Measurements from ENCODE around the gene HS3ST5.
A peak's percentile ranks its signal among the peaks of the same experiment; 100 is the strongest.

The HS3ST5 gene, protein sequence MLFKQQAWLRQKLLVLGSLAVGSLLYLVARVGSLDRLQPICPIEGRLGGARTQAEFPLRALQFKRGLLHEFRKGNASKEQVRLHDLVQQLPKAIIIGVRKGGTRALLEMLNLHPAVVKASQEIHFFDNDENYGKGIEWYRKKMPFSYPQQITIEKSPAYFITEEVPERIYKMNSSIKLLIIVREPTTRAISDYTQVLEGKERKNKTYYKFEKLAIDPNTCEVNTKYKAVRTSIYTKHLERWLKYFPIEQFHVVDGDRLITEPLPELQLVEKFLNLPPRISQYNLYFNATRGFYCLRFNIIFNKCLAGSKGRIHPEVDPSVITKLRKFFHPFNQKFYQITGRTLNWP

DNA sequence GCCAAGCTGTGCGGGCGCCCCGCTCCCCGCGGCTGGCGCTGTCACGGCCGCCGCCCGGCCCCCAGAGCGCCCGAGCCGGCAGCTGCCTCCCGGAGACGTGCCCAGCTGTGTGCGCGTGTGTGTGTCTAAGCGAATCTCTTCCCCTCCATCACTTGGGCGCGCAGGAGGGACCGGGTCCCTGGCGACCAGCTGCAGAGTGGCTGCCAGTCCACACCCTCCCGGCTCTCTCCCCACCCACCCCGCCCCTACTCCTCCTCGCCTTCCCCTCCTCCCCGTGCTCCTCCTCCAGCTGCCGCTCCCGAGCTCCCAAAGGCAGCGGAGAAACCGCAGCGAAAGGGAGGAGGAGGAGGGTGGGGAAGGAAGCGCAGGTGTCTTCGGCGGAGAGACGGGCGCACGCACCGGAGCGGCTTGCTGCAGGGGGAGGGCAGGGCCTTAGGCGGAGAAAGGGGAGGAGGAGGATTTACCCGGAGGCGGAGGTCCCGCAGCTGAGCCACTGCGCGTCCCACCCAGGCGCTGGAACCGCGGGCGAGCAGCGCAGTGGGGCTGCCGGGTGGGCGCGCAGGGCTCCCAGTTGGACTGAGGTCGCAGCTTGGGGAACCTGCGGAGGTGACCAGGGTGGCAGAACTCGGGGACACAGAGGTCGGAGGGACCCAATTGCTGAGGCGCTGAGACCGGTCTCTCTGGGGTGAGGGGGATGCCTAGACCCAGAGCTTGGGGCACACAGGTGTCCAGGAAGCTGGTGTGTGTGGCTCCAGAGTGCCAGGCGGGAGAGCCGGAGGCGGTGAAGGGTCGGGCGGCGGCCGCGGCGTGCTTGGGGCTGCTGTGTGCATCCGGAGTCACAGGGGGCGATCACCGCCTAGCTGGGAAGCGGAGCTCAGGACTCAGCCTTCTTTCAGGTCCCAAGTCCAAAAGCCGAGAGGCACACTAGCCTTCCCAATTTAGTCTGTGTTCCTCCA, at the start of gene HS3ST5:
TSS of gene HS3ST5 (minus strand) at position 198 of the 956 bp plus-strand sequence. CDS start 280,178 bp downstream, outside the sequence.
- DNase-seq (ENCODE audit: low spot score): peak; percentile 36

DNA sequence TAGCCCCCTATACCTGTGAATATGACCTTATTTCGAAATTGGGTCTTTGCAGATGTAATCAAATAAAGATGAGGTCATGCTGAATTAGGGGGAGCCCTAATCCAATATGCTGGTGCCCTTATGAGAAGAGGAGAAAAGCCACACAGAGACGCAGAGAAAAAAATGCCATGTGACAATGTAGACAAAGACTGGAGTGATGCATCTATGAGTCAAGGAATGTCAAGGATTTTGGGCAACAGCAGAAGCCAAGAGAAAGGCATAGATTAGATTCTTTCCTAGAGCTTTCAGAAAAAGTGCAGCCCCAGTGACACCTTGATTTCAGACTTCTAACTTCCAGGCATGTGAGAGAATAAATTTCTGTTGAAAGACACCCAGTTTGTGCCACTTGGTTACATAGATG, 47.4 kb upstream of the HS3ST5 start:
- DNase-seq (ENCODE audit: low spot score): no peak

DNA sequence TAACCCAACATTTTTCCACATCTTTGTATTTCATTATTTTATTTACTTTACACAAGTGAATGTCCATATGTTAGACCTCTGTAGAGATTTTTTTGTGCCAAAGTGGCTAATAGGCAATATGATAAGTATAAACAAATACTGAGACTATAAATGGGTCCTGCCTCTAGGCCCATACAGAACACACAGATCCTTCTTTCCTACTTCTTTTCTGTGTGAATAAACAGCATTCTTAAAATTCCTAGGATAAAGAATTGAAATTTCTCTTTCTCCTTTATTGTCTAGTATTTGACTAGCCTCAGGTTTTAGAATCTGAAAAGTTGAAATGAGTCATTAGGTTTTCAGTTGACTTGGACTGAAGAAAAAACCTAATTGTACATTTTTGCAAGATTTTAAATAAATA, 46.3 kb upstream of the HS3ST5 start:
- no peak for DNase-seq (ENCODE audit: low spot score)

DNA sequence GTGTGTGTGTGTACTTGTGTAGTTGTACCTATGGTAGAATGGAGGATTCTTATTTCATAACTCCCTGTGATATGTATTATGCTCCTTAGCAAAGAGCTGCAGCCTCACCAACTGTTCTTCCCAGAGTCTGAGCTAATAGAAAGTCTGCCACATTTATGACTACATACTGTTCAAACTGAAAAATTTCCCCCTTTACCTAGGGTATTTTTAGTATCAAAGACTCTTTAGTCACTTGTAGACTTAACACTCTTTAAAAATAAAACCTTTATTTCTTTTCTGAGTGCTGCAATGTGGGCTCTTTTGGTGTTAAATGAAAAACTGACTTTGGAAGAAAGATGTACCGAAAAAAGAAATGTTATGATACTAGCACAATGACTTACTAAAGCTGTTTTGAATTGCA, 39.6 kb upstream of the HS3ST5 start:
- DNase-seq (ENCODE audit: low spot score): no peak

DNA sequence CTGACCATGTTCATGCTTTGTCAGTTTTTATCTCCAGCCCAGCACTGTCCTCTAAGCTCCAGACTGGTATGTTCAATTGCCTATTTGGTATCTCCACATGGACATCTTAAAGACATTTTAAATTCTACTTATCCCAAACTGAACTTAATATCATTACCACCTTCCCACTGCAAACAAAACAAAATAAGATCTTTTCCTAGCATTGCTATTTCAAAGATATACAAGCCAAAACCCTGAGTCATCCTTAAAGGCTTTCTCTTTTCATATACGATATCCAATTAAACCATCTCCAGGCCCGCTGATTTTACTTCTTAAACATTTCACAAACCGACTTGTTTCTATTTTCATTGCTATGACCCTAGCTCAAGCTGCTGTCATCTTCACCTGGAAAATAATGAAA, 35.1 kb upstream of the HS3ST5 start:
- DNase-seq (ENCODE audit: low spot score): no peak

DNA sequence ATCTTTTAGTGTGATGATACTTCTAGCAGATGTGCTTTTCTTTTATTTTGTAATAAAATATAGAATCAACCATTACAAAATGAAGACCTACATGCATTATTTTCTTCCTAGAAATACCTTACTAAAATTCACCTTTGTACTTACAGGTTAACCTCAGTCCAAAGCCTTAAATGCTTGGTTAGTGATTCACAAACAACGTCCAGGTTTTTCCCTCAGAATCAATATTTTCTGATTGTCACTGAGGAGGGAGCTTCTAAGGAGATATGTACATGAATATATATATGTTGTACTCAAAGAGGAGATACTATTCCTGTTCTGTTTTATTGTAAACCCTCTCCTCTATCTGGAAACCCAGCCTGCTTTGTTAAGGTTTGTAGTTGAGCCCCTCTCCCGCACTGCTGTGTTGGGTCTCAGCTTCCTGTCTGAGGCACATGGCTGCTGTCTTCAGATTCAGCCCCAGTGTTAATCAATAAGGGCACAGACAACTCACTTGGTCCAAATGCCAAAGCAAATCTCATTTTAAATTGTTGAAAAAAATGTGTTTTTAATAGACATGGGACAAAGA, 33.9 kb upstream of the HS3ST5 start:
- no peak for DNase-seq (ENCODE audit: low spot score)

DNA sequence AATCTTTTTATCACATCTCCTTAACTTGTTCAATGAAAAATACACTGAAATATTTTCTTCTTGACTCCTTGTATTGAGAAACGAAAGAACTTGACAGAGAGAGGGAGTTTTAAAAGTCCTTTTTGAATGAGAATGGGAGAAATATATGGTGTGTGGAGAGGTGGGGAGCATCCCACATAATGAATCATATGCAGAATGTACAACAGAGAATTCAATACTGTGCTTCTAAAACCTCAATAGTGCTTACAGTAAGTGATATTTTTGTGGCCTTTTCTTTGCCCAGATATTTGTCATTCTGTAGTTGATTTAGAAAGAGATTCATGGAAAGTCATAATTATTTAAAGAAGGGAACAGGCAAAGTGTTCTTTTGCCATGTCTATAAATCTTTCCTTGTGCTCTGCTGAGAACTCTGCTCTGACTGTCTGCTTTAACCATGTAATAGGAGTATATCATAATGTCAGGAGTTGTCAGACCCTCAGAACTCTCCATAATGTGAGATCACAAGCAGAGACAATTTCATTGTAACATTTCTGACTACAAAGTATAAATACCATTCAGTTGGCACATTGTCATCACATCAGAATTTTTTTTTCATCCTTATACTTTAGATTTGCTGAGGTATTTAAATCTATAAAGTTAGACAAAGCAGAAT, 32.8 kb upstream of the HS3ST5 start:
- no peak for DNase-seq (ENCODE audit: low spot score)

DNA sequence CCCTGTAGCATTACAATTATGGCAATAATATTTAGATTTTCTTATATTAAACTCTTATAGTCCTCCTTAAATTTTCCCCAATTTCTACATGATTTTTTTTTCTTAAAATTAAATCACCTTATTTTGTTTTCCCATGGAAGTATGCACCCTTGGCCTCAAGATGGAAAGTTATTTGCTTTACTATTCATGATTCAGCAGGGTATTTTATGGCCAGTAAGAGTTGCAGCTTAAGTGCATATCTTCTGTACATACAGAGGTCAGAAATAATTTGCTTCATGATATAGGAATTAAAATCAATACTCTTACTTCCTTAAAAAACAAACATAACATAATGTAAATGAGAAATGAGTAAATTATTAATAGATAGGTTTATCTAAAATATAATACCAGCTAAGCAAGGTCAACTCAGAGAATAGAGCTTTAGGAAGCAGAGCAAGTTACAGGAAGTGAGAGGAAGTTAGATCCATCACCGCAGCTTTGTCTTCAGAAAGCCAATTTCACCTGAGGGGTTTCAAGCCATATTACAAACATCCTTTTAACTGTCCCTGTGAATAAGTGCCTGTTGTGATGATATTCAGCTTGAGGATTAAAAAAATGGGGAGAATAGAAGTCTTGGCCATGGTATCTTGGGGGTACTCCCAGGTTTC, 24.6 kb upstream of the HS3ST5 start:
- no peak for DNase-seq (ENCODE audit: low spot score)

DNA sequence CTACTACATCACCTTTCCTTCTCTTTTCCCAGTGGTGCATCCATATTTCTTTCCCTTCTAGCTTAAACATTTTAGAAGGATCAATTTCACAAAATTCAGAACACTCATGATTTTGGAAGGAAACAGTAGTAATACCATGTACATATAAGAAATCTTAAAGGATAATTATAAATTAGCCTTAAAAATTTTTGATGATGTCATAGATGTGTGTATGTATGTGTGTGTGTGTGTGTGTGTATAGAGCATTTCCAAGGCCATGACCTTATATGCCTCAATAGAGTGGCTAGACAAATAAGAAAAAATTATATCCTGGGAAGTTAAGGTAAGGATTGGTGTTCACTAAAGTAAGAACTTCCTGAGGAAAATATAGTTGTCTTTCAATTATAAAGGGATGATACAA, 24.1 kb upstream of the HS3ST5 start:
- DNase-seq (ENCODE audit: low spot score): no peak

DNA sequence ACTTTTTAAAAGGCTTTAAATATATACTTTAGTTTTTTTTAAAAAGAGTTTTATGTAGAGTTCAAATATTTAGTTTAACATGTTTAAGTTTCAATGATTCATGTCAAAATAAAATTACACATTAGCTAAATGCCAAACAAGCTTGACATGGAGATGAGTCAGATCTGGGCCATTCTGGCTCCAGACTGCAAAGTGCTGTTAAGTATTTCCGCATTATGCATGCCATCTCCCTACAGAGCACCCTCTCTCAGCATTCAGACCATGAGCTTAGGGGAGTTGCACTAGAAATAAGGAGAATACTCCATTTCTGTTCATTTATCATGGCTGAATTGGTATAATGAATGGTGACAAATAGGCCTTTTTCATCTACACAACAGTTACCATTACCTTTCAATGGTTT, 21.5 kb upstream of the HS3ST5 start:
- no peak for DNase-seq (ENCODE audit: low spot score)

DNA sequence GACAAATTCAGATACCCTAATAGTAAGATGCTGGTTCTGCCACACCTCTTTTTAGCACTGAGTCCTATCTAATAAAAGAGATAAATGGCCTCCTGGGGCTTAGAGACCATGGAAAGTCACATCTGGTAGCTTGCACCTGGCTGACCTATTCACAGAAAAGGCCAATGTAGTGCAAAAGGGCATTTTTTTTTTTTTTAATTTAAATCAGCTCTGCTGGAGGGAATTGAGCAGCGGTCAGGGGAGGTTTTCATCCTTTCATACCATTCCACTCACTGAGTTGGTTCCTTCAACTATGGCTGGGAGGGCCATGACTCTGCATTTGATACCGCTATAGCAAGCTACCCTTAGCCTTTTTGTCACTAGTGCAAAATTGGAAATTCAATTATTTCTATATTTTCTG, 20.1 kb upstream of the HS3ST5 start:
- no peak for DNase-seq (ENCODE audit: low spot score)

DNA sequence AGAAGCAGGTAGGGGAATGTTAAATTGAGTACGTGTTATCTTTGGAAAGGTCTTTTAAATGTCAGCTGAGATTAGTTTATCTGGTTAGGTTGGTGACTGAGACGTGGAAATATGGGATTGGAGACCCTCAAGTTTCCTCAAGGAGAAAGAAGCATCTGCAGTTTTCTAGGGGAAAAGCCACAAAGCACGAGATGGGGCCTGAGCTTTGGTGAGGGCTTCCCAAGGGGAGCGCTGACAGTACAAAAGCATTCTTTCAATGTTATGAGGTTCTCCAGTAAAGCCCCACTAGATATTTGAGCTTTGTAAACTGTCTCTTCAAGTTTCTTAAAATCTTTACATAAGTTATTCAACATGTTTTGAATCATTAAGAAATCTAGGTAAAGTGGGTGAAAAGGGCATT, 19.6 kb upstream of the HS3ST5 start:
- no peak for DNase-seq (ENCODE audit: low spot score)

DNA sequence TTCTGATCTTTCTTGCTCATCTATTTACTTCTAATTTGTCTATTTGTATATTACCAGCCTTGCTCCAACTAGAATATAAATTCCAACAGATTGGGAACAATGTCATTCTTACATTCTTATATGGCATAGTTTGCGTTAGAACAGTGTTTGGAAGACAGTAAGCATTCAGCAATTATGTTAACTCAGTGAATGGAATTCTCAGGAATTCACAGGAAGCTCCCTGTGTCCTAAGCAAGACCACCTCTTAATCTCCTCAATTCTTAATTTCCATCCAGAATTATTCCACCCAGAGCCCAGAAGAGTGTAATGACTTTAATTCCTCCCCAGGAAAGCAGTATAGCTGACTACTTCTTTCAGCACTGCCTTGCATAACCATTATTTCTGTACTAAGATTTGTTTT, 18.2 kb upstream of the HS3ST5 start:
- no peak for DNase-seq (ENCODE audit: low spot score)

DNA sequence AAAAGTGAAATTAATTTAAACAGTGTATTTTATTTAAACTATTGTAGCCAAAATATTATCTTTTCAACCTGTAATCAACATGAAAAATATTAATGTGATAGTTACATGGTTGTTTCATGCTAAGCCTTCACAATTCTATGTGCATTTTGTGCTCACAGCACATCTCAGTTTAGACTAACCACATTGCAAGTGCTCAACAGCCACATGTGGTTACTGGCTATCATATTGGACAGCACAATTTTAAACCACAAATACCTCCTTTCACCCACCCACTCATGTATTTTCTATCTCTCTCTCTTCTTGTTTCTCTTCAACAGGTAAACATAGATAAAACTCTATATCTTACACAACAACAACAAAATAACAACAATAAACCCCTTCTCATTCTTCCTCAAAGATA, 12.5 kb upstream of the HS3ST5 start:
- DNase-seq (ENCODE audit: low spot score): no peak

DNA sequence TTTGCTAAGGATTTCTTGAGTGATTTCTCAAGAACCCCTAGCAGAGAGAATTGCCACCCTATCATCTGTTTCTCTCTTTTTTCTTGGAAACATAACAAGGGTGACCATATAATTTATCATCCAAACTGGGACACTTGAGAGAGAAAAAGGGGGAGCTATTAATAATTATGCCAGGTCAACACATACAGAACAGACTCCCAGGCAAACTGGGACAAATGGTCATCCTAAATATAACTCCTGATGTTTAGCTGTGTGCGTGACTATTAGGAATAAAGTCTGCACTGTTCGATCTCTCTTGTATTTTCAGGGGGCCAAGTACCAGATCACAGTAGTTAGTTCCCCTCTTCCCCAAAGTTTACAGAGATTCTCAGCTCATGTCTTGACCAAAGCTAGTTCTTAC, 11.7 kb upstream of the HS3ST5 start:
- DNase-seq (ENCODE audit: low spot score): no peak

DNA sequence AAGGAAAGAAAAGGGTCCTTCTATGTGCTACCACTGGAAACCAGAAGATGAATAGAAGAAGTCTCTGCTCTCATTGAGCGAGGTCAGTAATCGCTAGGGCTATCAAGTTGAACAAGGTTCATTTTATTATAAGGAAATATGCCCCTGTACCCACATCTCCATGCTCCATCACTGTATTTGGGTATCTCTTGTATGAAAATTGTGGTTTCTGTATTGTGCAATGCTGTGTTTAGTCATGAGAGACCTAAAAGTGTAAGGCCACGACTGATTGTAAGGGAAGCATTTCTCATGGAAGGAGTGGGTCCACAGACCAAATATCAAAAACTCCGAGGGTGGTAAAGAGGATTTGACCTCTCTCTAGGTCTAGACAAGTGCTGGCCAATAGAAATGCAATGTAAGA, 3.6 kb upstream of the HS3ST5 start:
- DNase-seq (ENCODE audit: low spot score): no peak

DNA sequence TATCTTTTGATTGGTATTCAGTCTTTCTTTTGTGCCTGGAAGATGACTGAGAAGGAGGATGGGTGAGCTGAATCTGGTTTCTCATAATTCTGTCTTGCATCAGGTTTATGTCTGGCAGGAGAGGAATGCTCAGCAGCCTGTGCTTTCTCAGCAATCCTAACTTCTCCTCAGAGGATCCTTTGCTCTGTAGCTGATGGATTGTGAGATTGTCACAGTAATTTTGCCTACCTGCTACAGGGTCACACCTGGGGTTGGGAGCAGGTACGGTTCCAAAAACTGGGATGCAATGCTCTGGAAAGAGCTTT, 2.1 kb upstream of the HS3ST5 start:
- DNase-seq (ENCODE audit: low spot score): no peak

DNA sequence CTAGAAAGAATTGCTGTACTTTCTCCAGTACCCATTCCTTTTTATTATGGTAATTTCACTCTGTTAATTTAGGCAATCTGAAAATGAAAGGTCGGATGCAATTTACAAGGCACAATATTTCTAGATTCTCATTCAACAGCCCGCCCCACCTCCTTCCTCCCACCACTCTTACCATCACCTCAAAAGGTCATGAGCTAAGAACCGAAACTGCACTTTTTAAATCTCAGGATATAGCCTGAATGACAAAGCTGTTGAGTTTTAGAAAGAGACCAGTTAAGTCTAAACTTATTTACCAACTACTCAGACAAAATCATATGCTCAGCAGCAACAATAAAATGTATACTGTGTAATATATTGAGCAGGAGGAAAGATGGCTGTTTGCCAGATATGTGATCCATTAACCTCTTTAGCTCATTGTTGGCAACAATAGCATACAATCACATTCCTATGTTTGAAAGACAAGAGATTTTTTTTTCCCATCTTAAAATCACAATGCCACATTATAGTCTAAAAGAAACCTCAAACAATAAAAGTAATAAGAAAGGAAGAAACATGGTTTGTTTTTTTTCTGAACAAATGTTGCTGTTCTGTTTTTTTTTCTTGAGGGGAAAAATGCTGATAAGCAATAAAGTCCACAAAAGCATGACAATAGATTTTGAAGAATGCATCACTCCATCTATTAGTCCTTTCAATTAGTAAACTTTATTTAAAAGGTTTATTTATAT, 1.6 kb upstream of the HS3ST5 start:
- DNase-seq (ENCODE audit: low spot score): no peak

DNA sequence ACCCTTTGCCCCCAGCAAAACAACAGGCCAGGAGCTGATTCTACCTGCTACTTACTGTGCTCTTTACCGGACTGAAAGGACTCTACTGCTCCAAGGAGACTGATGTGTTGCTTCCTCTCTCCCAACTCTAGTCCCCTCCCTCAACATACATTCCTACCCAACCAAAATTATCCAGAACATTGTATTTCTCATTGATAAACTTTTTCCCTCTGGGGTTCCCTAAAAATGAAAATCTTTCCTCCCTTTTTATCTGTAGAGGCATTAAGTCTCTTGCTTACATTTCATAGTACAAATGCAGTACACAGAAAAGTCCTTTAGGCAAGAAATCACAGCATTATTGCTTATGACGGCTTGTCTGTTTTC, 940 bp upstream of the HS3ST5 start:
- DNase-seq (ENCODE audit: low spot score): no peak

DNA sequence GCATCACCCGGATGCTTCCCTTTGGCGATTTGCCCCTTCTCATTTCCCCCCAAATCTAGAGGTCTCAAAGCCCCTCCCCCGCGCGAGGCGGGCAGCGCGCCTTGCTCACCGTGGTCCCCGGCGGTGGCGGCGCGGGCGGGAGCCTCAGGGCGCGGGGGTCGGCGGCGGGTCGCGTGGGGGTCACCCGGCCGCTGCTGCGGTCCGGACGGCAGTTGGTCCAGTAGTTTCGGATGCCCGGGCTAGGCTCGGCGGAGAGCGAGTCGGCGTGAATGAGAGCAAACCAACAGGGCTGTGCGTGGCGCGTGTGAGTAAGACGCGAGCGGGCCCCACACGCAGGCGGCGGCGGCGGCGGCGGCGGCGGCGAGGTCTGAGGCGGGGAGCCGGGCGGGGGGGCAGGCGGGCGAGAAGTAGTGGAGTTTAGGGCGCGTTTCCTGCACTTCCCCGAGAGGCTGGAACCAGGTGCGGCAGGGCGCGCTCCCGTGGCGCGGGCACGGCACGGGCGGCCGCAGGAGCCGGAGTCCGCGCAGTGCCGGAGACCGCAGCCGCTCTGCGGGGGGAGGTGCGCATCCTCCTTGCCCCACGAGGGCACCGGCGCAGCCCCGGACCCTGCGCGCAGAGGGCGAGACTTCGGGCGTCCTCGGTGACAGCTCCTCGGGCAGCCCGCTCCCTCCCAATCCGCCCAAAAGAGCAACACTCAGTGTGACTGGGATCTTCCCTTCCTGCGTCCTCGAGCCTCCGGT, 567 bp downstream of the HS3ST5 start:
- DNase-seq (ENCODE audit: low spot score): peak; percentile 36

DNA sequence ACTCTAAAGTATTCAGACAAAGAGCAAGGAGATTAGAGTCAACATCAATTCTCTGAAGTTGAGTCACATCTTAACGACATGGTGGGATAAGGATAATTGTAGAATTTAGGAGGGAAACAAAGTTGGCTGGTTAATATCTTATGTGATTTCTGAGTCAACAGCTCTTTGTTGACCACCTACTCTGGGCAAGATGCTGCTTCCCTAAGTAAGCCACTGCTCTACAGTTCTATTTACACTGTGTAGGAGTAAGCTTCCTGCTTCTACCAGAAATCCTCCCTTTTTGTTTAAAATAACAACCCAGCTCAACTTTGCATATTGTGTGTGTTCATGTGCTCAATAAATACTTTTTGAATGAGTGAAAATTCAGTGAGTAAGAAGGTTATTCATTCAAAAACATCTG, 3.1 kb downstream of the HS3ST5 start:
- no peak for DNase-seq (ENCODE audit: low spot score)
